ENCODE results near the gene ATP5F1D.

ATP5F1D gene

DNA sequence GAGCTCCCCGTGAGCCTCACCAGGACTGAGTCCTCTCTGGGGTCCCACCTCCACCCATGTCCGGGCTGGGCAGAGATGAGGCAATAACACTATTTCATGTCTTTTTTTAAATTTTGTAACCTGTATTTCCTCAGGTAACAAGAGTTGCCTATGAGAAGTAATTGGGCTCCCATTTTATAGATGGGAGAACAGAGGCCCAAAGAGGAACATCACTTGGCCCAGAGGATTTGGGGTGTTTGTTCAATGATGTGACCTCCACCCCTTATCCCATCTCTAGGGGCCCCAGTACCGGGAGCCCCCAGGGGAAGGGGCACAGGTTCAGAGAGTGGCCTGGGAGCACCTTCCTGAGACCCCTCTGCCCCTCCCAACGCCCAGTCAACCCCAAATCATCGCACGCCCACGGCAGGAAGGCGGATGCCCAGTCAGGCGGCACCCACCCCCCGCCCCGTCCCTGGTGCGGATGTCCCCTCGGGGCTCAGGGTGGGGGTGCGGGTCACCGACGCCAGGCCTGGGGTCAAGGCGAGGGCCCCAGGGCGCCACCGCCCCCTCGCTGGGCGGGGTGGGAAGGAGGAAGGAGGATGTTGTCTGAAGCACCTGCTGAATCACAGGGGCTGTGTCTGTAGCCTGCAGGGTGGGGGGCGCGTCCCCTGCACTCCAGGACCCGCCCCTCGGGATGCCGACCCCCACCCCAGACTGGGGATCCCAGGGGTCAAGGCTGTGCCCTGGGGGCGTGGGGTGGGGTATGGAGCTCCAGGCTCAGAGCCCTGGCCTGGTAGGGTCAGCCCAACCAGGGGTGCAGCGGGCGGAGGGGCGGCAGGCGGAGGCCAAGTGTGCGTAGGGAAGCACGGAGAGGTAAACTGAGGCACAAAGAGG is 18.6 kb downstream of the ATP5F1D start:
- no peak for DNase-seq

DNA sequence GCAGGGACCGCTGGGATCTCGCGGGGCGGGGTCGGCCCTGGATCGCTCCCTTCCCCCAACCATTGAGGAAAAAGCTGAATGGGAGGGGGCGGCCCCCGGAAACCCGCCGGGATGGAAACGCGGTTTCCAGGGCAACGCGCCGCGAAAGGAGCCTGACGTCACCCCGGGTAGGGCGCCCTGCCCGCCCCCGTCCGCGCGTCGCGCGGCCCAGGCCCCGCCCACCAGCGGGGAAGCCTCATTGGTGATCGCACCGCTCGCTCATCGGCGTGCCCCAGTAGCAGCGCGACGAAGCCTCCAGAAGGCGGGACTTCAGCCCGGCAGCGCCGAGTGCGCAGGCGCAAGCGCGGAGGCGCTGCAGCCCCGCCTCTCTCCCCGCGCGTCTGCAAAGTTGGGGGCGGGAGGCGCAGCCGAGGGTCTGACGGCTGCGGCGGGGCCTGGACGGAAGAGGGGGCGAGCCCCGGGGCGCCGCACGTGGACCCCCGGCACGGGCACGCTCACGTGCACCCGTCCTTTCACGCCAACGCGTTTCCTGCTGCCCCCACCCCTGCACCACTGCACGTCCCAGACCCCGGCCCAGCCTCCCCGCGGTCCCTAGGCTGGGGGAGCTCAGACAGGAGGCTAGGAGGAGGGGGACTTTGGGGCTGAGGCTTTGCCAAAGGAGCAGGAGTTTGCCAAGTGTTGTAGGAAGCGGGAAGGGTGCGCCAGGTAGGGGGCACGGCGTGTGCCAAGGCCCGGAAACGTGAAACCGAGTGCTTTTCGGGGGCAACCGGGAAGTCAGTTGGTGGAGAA is 19.4 kb downstream of the ATP5F1D start:
- DNase-seq = peak; percentile 96

- peak; percentile 19 for DNase-seq
Observed at GRCh38 chr19:1261538-1261797, 19.9 kb downstream of the ATP5F1D start.

GRCh38 chr19:1261798-1262622 is 20.5 kb downstream of the ATP5F1D start:
- DNase-seq = no peak

- DNase-seq = no peak
Observed at GRCh38 chr19:1262623-1263123, 21.1 kb downstream of the ATP5F1D start.

DNA sequence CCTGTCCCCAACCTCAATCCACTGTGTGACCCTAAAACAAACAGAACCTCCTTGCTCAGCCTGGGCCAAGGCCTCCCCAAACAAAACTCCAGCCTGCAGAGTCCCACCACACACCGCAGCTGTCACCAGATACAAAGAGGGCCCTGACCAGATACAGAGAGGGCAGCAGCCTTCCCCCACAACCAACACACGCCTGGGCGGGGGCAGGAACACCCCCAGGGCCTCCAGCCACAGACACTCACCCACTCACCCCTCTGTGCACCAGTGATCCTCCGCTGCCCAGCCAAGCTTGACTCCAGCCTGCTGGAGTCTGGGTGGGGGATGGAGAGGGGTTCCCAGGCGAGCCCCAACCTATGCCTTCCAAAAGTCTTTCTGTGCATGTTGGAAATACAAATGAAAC is 21.6 kb downstream of the ATP5F1D start:
- no peak for DNase-seq

DNA sequence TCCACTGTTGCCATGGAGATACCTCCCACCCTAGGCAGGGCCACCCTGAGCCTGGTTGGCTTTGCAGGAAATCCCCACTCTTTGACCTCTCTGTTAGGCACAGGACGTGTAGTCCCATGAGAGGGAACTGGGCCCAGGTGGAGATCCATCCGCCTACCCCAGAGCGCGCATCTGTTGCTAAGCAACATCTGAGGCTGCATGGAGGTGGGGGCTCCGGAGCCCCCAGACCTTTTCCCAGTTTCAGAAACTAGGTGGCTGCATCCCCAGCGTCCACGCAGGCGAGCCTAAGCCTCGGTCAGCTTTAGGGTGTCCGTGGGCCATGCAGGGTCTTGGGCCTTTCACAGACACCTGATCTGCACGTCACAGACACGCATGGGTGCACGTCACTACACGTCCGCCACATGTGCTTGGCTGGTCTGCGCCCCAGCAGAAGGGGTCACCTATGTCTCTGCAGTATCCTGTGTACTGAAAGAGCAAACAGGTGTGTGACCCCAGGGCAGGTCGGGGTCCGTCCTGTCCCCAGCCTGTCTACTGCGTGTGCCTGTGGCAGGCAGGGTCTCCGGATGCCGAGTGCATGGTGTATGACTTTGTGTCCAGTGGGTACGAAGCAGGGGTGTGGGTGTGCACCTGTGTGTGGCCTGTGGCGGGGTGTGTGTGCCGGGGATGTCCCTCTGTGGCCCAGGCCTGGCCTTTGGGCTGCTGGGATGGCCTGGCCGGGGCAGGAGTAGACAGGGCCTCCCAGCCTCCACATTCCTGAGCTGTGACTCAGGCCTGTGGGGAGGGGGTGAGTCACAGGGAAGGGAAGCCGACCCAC is 23.5 kb downstream of the ATP5F1D start:
- peak; percentile 49 for DNase-seq

DNA sequence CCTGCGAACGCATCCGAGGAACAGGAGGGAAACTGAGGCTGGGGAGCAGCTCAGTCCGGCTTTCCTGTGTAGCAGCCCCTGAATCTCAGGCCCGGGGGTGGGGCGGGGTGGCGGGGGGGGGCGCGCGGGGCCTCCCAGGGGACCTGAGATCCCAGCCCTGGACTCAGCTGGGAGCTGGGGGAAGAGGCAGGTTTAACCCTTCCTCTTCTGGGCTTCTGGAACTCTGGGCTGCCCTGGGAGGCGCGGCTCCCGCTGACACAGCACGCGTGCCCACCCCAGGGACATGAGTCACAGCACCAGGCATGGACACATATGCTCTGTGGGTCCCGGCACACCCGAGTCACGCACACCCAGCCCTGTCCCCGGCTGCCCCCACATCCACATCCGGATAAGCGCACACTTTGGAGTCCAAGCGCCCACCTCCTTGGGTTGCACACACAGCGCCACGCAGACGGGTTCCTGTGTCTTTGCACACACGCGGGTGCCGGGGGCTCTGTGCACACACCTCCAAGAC is 24.1 kb downstream of the ATP5F1D start:
- peak; percentile 81 for DNase-seq

DNA sequence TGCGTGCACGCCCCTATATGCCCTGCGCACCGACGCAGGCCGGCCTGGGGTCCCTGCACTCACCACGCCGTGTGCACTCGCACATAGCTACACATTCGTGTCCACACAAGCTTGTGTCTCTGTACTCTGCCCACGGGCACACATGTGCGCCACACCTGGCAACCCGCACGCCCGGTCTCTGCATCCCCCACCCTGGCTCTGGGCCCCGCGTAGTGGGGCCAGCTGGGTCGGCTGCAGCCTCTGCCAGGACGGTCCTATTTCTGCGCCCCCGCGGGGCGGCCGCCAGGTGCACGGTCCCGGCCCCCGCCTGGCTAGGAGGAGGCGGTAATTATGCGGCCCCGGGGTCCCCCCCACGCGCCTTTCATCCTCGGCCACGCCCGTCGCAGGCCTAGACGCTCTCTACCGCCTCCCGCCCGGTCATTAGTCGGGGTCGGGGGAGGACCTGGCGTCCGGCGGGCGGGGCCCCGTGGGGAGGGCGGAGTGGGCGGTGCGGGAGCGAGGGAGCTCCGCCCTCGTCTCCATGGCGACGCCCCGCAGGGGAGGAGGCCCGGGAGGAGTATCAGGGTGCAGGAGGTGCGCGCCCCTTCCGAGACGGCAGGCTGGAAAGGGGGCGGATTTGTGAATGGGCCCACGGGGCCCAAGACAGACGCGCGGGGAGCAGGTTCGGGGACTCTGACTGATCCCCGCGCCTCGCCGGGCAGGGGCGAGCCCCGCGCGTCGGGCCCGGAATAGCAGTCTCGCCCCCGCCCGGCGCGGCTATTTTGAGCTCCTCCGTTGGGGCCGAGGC is 24.8 kb downstream of the ATP5F1D start:
- peak; percentile 81 for DNase-seq

GRCh38 chr19:1266916-1267476 is 25.4 kb downstream of the ATP5F1D start:
- peak; percentile 65 for DNase-seq

GRCh38 chr19:1267477-1268225 is 26.1 kb downstream of the ATP5F1D start:
- DNase-seq = no peak

DNA sequence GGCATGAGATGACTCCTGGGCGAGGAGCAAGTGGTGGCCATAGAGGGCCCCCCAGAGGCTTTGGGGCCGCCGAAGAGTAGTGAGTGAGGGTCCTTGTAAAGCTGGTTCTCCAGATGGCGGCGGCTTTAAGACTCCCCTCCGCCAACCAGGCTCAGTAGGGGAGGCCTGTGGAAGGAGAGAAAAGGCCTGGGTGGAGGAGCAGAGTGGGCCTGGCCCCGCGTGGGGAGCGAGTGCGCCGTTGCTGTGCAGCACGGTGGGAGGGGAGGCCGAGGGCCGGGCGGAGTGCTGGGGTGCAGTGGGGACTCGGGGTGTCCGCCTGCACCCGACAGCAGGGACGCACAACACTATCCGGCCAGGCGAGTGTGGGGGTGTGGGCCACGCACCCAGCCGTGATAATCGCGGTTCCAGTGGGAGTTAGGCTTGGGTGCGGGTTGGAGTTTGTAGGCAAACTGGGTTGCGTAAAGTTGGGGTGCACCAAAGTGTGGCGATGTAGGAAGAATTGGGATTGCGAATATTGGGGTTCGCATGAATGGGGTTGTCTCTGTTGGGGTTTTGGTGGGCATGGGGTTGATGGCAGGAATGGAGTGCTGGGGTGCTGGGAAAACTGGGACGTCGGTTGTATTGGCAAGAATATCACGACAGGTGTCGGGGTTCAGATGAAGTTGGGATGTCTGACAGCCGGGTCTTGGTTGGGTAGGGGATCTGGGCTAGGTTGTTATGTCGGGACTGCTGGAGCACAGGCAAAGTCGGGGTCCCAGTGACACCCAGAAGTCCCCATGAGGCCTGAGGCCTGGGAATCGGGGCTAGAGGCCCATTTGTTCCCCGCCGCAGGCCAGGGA is 26.9 kb downstream of the ATP5F1D start:
- DNase-seq = peak; percentile 42

DNA sequence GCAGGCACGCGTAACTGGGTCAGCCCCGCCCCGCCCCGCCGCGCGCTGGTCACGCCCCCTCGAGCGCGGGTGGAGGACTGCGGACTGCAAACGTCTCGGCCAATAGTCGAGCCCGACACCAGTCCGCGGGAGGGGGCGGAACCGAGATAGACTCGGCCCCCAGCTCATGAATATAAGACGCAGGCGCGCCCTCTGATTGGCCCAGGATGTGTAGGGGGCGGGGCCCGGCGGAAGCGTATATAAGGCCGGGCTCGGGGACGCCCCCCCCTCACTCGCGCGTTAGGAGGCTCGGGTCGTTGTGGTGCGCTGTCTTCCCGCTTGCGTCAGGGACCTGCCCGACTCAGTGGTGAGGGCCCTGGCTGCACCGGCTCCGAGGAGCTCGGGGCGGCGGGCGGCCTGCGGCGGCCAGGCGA is 27.5 kb downstream of the ATP5F1D start, which contains the start of gene CIRBP:
Gene CIRBP (plus strand): TSS at position 268 of the 413 bp plus-strand sequence. CDS start 1,602 bp downstream, outside the sequence.
- peak; percentile 100 for DNase-seq

- peak; percentile 71 for DNase-seq
Observed at GRCh38 chr19:1269478-1270212, 28.1 kb downstream of the ATP5F1D start.

DNA sequence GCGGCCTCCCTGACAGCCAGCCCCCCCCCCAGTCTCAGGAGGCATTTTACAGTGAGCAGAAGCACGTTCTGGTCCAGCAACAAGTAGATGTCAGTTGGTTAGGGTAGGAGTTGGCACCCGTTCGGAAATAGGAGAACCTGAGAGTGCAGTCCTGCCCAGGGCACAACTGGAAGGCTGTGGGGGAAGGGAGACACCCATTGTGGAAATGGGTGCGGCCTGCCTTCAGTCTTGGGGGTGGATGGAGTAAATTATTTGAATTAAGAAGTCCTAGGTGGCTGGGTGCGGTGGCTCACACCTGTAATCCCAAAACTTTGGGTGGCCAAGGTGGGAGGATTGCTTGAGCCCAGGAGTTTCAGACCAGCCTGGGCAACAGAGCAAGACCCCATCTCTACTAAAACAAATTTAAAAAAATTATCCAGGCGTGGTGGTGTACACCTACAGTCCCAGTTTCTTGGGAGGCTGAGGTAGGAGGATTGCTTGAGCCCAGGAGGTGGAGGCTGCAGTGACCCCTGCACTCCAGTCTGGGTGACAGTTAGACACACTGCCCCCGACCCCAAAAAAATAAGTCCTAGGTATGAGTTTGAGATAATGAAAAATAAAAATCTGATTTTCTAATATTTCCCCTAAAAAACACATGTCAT is 28.8 kb downstream of the ATP5F1D start:
- DNase-seq = peak; percentile 53

DNA sequence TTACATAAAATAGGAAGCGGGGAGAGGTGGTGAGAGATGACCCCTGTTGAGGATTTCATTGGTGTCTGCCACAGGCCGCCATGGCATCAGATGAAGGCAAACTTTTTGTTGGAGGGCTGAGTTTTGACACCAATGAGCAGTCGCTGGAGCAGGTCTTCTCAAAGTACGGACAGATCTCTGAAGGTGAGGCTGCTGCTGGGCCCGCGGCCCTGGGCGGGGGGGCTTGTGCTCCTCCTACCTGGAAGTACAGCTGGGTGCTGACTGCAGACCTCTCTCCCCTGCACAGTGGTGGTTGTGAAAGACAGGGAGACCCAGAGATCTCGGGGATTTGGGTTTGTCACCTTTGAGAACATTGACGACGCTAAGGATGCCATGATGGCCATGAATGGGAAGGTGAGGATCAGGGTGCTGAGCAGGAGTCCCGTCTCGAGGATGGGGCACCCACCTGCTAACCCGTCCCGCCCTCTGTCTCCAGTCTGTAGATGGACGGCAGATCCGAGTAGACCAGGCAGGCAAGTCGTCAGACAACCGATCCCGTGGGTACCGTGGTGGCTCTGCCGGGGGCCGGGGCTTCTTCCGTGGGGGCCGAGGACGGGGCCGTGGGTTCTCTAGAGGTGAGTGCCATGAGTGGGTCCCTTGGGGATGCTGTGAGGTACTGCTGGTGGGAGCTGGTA is 29.4 kb downstream of the ATP5F1D start:
- DNase-seq = no peak

Data from MV-4-11 (cell line).